DOHH2 (cell line): ENCODE measurements around the gene SNX9.

ENCODE experiments used
- EZH2phosphoT487 ChIP-seq: fragments of 200-600 bp; sonication (generic); IDR thresholded peaks from 2 replicates; pipeline ENCODE4 v1.6.1; 2017; ENCODE audit warnings: borderline replicate concordance, mild to moderate bottlenecking, antibody characterized with exemption, low read length, moderate library complexity, mixed read lengths
- TF ChIP-seq, protein P1 (sequence below): fragments of 200-600 bp; sonication (generic); IDR thresholded peaks from one replicate; pipeline ENCODE4 v1.5.1; 2014; ENCODE audit warnings: antibody characterized with exemption, mild to moderate bottlenecking, low read depth, low read length; ENCODE audit not compliant: poor library complexity, severe bottlenecking

DNA sequence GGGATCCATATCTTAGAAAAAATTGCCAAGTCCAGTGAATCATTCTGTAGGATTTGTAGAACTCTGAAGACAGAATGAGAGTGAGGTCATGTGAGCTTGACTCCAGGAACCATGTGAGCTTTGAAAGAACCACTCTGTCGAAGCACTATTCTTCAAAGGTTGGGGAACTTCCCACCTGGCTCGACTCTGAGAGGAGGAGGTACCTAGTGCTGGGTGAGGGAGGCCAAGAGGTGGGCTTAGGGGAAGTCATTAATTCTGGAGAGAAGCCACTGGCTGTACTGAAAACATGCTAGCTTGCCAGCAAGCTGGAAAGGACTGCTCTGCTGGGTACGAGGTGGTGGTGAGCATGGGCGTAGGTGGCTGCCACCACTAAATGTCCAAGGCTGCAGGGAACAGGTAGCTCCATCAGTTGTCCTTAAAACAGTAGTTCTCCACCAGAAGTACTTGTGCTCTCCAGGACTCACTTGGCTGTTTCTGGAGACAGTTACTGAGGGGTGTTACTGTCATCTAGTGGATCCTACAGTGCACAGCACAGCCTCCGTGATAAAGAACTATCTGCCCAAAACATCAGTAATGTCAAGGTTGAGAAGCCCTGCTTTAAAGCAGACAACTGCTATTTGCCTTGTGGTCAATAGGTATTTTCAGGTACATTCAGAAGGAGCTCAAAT lies 124.0 kb downstream of the SNX9 start:
- no peak for TF ChIP-seq EZH2phosphoT487
- TF ChIP-seq, protein P1, sequence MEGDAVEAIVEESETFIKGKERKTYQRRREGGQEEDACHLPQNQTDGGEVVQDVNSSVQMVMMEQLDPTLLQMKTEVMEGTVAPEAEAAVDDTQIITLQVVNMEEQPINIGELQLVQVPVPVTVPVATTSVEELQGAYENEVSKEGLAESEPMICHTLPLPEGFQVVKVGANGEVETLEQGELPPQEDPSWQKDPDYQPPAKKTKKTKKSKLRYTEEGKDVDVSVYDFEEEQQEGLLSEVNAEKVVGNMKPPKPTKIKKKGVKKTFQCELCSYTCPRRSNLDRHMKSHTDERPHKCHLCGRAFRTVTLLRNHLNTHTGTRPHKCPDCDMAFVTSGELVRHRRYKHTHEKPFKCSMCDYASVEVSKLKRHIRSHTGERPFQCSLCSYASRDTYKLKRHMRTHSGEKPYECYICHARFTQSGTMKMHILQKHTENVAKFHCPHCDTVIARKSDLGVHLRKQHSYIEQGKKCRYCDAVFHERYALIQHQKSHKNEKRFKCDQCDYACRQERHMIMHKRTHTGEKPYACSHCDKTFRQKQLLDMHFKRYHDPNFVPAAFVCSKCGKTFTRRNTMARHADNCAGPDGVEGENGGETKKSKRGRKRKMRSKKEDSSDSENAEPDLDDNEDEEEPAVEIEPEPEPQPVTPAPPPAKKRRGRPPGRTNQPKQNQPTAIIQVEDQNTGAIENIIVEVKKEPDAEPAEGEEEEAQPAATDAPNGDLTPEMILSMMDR = peak; percentile 47
